ENCODE data around the gene ERF. TPM values are rescaled to one million over a fixed set of nuclear protein-coding genes. Genes with fewer than 3 reads are reported as not detected.

ERF gene
- total RNA-seq, 1 donor, result 30.4 TPM

GRCh38 chr19:42219812-42220750 is 34.8 kb downstream of the ERF start, which contains the start of gene ZNF526:
ZNF526 (plus strand) TSS chr19:42220312; CDS start chr19:42224404, 4,092 bp downstream.
- no peak for TF ChIP-seq CTCF (IDR thresholded peaks at IDR 0.05; ENCODE audit: insufficient read depth, low read length)
- H3K4me3 ChIP-seq (ENCODE audit: low read depth, low read length), result peak within 1 kb of the TSS; percentile 92
- peak; percentile 96 for DNase-seq (ENCODE audit: low read depth)

GRCh38 chr19:42217520-42218437 is 37.1 kb downstream of the ERF start, which contains the start of gene DEDD2:
DEDD2 (minus strand) TSS chr19:42217677; CDS start chr19:42217007, 670 bp downstream.
- TF ChIP-seq CTCF (IDR thresholded peaks at IDR 0.05; ENCODE audit: insufficient read depth, low read length), result no peak
- peak; percentile 97 for DNase-seq (ENCODE audit: low read depth)
- H3K4me3 ChIP-seq (ENCODE audit: low read depth, low read length), result peak within 1 kb of the TSS; percentile 90

- H3K4me3 ChIP-seq (ENCODE audit: low read depth, low read length), result peak overlapping the region; percentile 90
- peak; percentile 22 for DNase-seq (ENCODE audit: low read depth)
- no peak for TF ChIP-seq CTCF (IDR thresholded peaks at IDR 0.05; ENCODE audit: insufficient read depth, low read length)
Measured at GRCh38 chr19:42216653-42217519, 38.0 kb downstream of the ERF start.

GRCh38 chr19:42214810-42215485 is 40.0 kb downstream of the ERF start:
- no peak for DNase-seq (ENCODE audit: low read depth)
- no peak for TF ChIP-seq CTCF (IDR thresholded peaks at IDR 0.05; ENCODE audit: insufficient read depth, low read length)
- no peak overlapping the region for H3K4me3 ChIP-seq (ENCODE audit: low read depth, low read length)

- TF ChIP-seq CTCF (IDR thresholded peaks at IDR 0.05; ENCODE audit: insufficient read depth, low read length), result no peak
- no peak for DNase-seq (ENCODE audit: low read depth)
- H3K4me3 ChIP-seq (ENCODE audit: low read depth, low read length), result no peak overlapping the region
Measured at GRCh38 chr19:42212886-42213285, 42.0 kb downstream of the ERF start.
